Ishikawa (cell line): ENCODE results near the gene MRE11.

Experiments used
- CEBPB ChIP-seq: IDR thresholded peaks from 2 replicates; pipeline ENCODE4 v1.6.1; 2012
- EGR1 ChIP-seq: IDR thresholded peaks from 2 replicates; pipeline ENCODE4 v1.6.1; 2012
- EP300 ChIP-seq: IDR thresholded peaks from 2 replicates; pipeline ENCODE4 v1.6.1; 2012; ENCODE audit warnings: borderline replicate concordance
- MAX ChIP-seq: IDR thresholded peaks from 2 replicates; pipeline ENCODE4 v1.6.1; 2012
- REST ChIP-seq: IDR thresholded peaks from 2 replicates; pipeline ENCODE4 v1.6.1; 2012; ENCODE audit warnings: low read depth, mild to moderate bottlenecking
- TCF12 ChIP-seq: IDR thresholded peaks from 2 replicates; pipeline ENCODE4 v1.6.1; 2012; ENCODE audit warnings: low read depth
- TEAD4 ChIP-seq: IDR thresholded peaks from 2 replicates; pipeline ENCODE4 v1.6.1; 2012
- YY1 ChIP-seq: IDR thresholded peaks from 2 replicates; pipeline ENCODE4 v1.6.1; 2012; ENCODE audit warnings: low read depth
- ZBTB7A ChIP-seq: IDR thresholded peaks from 2 replicates; pipeline ENCODE4 v1.6.1; 2012; ENCODE audit warnings: low read depth

- TF ChIP-seq TEAD4 (no peak), MAX (no peak), EGR1 (no peak), EP300 (no peak), TCF12 (no peak), YY1 (no peak), REST (no peak), CEBPB (no peak), ZBTB7A (no peak)
Observed at GRCh38 chr11:94400457-94400838, 93.2 kb downstream of the MRE11 start.
